GM19240 (cell line): ENCODE results near the gene ZNF318.

Experiments used
- DNase-seq: peaks from one replicate; pipeline ENCODE4 v3.0.0; 2011; ENCODE audit warnings: low spot score; ENCODE audit not compliant: insufficient read length

ZNF318 gene

GRCh38 chr6:43301081-43301870 is 68.2 kb downstream of the ZNF318 start:
- DNase-seq: no peak

DNA sequence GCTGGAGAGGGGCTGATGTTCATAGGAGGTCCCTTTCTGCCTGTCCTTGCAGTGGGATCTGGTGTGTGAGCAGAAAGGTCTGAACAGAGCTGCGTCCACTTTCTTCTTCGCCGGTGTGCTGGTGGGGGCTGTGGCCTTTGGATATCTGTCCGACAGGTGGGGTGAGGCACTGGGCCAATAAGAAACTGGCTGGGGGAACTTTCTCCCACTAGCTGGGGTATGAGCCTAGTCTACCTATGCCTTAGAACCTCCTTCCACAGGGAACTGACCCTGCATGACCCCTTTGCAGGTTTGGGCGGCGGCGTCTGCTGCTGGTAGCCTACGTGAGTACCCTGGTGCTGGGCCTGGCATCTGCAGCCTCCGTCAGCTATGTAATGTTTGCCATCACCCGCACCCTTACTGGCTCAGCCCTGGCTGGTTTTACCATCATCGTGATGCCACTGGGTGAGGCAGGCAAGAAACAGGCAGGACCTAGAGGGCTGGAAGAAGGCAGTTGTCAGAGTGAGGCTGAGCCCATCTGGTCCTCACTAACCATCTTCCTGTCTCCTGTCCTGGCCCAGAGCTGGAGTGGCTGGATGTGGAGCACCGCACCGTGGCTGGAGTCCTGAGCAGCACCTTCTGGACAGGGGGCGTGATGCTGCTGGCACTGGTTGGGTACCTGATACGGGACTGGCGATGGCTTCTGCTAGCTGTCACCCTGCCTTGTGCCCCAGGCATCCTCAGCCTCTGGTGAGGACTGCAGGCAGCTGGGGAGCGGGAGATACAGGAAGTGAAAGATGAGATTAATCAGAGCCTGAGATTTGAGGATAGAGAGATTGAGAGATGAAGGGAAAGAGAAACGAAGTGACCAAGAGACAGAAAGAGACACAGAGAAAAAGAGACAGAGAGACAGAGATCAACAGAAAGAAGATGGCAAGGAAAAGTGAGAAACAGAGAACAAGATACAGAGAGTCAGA is 69.8 kb downstream of the ZNF318 start:
- DNase-seq: no peak

DNA sequence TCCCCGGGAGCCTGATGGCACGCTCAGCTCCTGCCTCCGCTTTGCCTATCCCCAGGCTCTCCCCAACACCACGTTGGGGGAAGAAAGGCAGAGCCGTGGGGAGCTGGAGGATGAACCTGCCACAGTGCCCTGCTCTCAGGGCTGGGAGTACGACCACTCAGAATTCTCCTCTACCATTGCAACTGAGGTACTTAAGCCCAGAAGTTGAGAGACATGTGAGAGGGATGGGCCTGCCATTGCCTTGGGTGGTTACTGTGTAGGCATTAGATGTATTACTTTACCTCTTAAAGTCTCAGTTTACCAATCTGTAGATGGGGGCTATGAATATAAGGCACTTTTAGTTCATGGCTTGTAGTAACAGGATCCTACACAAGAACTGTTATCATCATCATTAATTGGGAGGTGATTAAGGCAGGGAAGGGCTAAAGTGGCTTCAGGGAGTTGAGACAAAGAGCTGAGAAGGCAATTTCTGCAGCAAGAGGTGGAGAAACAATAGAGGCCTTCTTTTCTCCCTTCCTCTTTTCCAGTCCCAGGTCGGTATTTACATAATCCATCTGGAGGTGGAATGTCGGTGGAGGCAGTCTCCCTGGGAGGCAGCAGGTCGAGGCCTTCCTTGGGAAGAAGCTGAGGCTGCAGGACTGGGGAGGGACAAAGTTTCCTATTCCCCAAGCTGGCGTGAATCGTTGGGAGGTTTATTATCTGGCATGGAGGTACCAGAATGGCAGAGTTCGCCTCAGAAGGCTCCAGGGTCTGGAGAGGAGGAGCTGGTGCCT is 70.7 kb downstream of the ZNF318 start:
- DNase-seq: no peak

GRCh38 chr6:43297644-43298564 is 71.5 kb downstream of the ZNF318 start, which contains the start of gene SLC22A7:
TSS of gene SLC22A7 (plus strand) at chr6:43298260. CDS start at chr6:43298359, 99 bp downstream.
- DNase-seq: no peak

GRCh38 chr6:43296780-43297497 is 72.5 kb downstream of the ZNF318 start:
- DNase-seq: no peak

DNA sequence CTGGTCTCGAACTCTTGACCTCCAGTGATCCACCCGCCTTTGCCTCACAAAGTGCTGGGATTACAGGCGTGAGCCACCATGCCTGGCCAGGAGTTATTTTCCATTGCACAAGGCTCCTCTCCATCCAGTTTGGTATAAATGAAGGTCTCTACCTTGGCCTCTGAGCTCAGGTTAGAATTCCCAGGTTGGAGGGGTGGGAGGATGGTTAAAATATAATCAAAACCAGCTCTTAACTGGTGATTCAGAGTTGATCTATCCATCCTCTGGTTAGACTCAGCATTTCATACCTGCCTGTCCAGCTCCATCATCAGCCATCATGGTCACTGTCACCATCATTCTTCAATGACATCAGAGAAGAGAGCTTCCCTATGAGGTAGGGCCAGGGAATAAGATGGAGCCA is 74.0 kb downstream of the ZNF318 start:
- DNase-seq: no peak

DNA sequence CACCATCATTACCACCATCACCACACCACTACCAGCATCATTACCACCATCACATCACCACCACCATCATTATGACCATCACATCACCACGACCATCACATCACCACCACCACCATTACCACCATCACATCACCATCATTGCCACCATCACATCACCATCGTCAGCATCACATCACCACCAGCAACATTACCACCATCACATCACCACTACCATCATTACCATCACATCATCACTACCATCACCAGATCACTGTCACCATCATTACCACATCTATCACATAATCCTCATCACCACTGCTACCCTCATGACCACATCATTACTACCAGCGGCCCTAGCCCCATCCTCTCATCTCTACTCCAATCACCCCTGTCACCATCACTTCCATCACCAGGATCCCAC is 74.9 kb downstream of the ZNF318 start:
- DNase-seq: no peak

- no peak for DNase-seq
Measured at GRCh38 chr6:43293698-43294097, 75.7 kb downstream of the ZNF318 start.

DNA sequence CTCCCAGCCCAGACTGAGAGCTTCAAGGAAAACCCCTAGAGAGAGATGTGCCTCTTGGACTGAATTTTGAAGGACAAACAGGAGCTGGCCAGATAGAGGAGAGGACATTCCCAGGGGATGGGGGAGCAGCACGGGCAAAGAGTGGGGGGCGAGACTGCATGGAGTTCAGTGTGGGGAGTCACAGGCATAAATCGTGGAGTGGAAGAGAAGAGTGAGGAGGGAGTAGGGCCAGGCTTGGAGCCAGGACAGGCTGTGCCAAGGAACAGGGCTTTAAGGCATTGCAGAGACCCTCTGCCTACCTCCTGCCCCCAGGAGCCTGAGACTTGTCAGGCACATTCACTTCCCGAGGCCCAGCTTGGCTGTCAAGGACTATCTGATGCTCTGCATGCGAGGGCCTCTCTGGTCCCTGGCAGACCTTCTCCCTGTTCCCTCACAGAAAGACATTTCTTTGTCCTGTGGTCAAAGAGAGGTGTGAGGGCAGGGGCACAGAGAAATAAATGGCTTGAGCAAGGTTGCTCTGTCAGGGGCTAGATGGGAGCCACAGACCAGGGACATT is 76.6 kb downstream of the ZNF318 start:
- DNase-seq: no peak

GRCh38 chr6:43292341-43292740 is 77.1 kb downstream of the ZNF318 start:
- DNase-seq: no peak

DNA sequence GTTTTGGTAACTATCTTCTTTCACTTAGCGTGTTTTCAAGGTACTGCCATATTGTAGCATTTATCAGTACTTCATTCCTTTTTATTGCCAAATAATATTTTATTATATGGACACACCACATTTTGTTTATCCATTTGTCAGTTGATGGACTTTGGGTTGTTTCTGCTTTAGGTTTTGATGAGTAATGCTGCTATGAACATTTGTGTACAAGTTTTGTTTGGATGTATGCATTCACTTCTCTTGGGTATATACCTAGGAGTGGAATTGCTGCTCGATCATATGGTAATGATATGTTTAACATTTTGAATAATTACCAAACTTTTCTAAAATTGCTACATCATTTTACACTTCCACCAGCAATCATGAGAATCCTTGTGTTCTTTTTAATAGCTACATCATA is 77.7 kb downstream of the ZNF318 start:
- no peak for DNase-seq

GRCh38 chr6:43290905-43291355 is 78.5 kb downstream of the ZNF318 start:
- DNase-seq: no peak

GRCh38 chr6:43290339-43290904 is 79.0 kb downstream of the ZNF318 start:
- DNase-seq: no peak

DNA sequence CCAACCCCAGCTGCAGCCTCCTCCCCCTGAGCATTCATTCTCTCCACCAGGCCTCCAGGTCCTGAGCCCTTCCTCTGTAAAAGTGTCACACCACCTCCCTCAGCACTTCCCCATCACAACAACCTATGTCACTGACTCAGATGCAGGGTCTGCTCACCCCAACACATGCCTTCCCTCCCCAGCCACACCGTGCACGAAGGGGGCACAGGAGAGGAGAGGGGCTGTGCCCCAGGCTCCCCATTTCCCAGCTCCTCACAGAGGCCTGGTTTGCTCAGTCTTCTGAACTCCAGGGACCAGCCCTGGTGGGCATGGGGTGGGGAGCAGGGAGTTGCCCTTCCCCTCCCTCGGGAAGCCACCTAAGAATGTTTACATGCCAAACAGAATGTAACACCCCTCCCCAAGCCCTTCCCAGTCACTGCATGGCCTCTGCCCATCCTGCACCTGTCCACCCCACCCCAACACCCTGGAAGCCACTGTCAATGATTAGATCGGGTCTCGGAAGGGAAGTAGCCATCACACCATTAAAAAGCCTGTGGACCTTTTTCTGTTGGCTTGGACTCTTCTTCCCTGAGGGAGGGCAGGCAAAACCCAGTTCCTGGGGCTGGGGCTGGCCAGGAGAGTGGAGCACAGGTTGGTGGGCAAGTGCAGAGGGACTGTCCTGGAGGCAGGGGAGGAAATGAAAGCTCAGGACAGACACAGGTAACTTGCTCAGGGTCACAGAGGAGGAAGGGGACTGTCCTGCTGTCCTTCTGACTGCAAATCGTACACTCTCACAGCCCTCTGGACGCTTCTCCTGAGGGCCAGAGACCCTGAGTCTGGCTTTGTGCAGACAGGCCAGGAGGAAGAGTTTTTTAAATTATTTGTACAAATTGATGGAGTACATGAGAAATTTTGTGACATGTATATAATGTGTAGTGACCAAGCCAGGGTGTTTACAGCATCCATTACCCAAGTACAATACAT is 81.4 kb downstream of the ZNF318 start:
- DNase-seq: no peak

GRCh38 chr6:43286980-43287716 is 82.3 kb downstream of the ZNF318 start:
- no peak for DNase-seq

GRCh38 chr6:43286456-43286979 is 82.9 kb downstream of the ZNF318 start:
- DNase-seq: no peak
